CD4-positive, alpha-beta T cell treated with Interleukin-6 for 4 hours (primary cell): ENCODE results near the gene IPP.
"Not testable (repeated sequence)": the region's sequence is repeated elsewhere in the genome, so short reads cannot be mapped to it uniquely, and the experiment has no call there.

Source experiments
- DNase-seq: peaks from one replicate; pipeline ENCODE4 v3.0.0-alpha.2; 2020; ENCODE audit warnings: mixed read lengths

The IPP gene

GRCh38 chr1:45679123-45679522 lies 71.3 kb downstream of the IPP start:
- no peak for DNase-seq

DNA sequence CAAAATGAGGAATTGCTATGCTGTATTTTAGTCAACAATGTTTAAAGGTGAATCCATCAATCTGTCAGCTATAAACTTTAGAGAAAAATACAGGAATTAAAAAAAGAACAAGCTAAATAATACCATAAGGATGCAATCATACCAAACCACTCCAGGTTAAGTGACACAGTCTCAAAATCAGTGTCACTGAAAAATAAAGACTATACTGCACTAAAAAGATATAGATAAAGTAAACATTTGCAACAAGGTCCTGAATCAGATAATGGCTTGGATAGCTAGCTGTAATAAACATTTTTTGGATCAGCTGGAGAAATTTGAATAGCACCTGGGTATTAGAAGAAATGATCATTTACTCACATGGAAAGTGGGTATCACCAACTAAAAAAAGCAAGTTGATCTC lies 72.0 kb downstream of the IPP start:
- no peak for DNase-seq

DNA sequence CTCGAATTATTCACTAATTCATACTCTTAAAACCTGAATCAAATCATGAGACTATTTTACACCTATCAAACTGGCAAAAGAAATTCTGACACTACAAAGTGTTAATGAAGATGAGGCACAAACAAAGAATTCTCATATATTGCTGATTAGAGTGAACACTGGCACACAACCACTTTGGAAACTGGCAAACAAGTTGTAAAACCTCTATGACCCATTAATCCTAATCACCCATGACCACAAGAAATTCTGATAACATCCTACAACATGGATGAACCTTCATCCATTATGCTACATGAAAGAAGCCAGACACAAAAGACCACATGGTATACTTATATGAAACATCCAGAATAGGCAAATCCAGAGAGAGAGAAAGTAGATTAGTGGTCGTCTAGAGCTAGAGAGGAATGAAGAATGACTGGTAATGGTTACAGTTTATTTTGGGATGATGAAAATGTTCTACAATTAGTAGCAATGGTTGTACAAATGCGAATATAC lies 72.7 kb downstream of the IPP start:
- no peak for DNase-seq

DNA sequence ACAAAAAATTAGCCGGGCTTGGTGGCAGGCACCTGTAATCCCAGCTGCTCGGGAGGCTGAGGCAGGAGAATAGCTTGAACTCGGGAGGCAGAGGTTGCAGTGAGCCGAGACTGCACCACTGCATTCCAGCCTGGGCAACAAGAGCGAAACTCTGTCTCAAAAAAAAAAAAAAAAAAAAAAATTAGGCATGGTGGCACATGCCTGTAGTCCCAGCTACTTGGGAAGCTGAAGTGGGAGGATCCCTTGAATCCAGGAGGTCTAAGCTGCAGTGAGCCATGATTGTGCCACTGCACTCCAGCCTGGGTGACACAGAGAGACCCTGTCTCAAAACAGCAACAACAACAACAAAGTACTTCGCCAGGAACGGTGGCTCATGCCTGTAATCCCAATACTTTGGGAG lies 73.9 kb downstream of the IPP start:
- not testable (repeated sequence) for DNase-seq

- no peak for DNase-seq
Observed at GRCh38 chr1:45674478-45674877, 76.0 kb downstream of the IPP start.

DNA sequence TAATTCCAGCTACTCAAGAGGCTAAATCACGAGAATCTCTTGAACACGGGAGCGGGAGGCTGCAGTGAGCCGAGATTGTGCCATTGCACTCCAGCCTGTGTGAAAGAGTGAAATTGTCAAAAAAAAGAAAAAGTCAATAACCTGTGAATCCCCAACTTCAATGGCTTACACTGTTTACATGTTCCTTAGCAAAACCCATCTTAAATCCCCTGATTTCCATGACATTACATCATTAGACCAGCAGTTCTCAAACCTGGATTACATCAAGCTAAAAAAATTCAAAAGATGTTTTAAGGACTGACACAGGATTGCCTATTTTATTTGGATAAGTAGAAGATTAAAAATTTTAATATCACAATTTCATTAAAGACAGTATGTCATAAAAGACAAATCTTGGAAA lies 76.5 kb downstream of the IPP start:
- DNase-seq: no peak

DNA sequence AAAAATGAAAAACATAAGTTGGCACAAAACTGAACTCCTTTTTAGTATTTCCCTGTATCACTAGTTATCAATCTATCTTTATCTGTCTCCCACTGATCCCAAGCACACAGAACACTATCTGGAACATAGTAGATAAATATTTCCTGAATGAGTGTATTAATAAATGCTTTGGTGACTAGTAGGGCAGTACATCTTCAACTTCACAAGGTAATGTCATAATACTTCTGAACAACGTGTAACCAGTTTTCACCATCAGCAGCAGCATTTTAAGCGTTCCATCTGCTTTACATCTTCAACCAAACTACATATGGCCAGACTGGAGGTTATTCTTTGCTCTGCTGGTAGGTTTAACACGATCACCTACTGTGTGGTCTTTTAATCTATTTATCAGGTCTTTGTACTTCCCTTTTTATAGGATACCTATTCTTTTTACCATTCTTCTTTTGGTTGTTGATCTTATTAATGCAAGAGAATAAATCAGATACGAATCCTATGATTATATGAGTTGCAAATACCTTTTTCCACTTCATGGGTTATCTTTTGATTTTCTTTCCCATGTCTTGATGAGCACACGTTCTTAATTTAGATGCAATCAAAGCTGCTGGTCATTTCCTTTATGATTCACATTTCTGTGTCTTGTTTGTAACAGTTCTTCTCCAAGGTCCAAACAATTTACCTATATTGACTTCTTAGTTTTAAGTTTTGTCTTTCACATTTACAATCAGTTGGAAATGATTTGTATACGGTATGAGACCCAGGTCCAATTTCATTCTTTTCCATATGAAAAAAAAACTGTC lies 80.4 kb downstream of the IPP start:
- no peak for DNase-seq

- DNase-seq: no peak
Observed at GRCh38 chr1:45669379-45669778, 81.1 kb downstream of the IPP start.

- no peak for DNase-seq
Observed at GRCh38 chr1:45668526-45668925, 81.9 kb downstream of the IPP start.

- no peak for DNase-seq
Observed at GRCh38 chr1:45667321-45668111, 82.9 kb downstream of the IPP start.

- no peak for DNase-seq
Observed at GRCh38 chr1:45666836-45667235, 83.6 kb downstream of the IPP start.

DNA sequence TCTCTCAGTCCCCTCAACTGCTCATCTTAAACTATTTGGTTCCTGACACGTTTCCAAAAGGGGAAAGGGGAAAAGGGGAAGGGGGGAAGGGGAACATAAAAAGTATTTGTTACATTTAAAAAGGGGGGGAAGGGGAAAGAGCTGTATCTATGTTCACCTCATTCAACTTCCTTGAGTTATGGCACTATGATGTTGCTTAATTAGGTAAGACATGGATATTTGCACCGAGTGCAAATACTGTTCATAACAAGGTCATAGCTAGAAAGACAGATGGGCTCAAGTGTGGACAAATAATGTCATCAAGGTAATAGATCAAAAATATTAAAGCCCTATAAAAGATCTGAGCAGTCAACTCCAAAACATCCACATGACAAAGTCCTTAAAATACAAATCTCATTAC lies 90.1 kb downstream of the IPP start:
- DNase-seq: no peak

DNA sequence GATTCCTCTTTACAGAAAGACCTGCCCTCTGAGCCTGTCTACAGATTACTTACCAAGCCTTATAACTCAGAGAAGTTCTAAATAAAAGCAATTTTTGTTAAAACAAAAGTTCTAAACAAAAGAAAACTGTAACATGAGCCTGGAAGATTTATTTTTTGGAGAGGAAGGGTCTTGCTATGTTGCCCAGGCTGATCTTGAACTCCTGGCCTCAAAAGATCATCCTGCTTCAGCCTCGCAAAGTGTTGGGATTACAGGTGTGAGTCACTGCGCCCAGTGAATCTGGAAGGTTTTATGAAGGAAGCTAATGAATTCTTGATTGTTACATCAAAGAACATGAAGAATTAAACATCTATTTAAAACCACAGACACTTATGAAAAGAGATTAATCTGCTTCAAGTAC lies 91.2 kb downstream of the IPP start:
- DNase-seq: no peak

DNA sequence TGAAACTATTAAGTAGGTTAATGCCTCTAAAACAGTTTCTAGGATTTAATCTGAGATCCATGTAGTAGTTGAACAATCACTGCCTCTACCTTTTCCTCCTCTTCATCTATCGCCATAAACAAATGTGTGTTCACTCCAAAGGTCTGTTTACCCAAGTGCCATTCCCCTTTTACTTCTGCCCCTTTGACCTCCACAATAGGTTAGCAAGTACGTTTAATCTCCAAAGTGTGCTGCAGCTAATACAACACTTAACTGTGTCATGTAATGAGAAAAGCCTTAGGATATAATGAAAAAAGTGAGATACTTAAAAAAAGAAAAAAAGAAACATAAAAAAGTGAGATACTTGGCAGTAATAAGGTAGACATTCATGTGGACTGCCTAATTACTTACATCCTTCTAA lies 92.3 kb downstream of the IPP start:
- no peak for DNase-seq

DNA sequence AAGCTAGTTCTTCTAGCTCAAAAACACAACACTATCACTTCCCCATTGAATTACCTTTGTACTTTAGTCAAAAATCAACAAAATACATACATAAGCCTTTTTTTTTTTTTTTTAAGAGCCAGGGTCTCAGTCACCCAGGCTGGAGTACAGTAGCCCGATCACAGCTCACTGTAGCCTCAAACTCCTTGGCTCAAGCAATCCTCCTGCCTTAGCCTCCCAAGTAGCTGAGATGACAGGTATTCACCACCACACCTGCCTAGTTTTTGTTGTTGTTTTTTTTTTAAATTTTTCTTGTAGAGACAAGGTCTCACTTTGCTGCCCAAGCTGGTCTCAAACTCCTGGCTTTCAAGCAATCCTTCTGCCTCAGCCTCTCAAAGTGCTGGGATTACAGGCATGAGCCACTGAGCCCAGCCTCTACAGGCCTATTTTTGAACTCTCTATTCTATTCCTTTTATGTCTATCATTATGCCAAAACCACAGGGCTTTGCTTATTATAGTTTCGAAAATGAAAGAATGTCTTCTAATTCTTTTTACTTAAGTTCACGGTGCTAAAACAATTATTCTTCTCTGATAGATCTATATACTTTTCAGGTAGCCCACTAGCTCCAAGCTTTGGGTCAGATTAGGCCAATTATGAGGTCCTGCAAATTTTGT lies 93.8 kb downstream of the IPP start:
- DNase-seq: no peak

- DNase-seq: no peak
Observed at GRCh38 chr1:45654540-45655280, 95.7 kb downstream of the IPP start.
